SKM-1 (cell line): Measurements from ENCODE around the gene SPAG6.

ENCODE experiments used
- DNase-seq: peaks from one replicate; lab custom pipeline; 2025; ENCODE audit not compliant: unreplicated experiment; lab: John Stamatoyannopoulos, UW

The SPAG6 gene

DNA sequence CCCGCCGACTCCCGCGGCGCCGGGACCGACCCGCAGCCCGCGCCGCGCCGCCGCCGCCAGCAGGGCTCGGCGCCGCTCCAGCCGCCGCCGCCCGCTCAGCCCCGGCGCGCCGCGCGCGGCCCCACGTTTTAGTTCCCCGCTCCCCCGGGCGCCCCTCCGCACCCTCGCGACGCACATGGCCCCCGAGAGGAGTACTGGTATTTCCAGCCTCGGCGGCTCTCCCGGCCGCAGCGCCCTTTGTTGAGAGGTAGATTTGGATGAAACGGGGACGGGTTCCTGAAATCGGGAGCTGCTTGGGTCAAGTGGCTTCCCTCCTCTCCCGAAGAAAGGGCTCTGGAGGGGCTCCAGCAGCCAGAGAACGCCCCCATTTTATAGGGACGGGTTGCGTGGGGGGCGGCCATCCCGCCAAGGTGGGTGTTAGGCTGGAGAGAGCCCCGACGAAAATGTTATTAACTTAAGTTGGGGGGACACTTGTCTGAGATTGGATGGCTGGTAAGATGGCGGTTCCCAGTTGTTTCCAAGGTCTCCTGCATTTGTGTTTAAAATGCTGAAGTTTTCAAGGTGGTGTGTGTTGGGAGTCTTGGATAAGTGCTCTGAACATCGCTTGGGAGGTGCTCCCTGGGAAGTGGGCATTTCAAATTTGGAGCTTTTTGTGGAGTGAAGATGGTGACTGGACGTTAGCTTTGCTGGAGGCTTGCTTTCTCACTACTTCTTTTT is 23.2 kb upstream of the SPAG6 start:
- DNase-seq, result no peak

GRCh38 chr10:22322641-22323160 is 22.6 kb upstream of the SPAG6 start:
- no peak for DNase-seq

DNA sequence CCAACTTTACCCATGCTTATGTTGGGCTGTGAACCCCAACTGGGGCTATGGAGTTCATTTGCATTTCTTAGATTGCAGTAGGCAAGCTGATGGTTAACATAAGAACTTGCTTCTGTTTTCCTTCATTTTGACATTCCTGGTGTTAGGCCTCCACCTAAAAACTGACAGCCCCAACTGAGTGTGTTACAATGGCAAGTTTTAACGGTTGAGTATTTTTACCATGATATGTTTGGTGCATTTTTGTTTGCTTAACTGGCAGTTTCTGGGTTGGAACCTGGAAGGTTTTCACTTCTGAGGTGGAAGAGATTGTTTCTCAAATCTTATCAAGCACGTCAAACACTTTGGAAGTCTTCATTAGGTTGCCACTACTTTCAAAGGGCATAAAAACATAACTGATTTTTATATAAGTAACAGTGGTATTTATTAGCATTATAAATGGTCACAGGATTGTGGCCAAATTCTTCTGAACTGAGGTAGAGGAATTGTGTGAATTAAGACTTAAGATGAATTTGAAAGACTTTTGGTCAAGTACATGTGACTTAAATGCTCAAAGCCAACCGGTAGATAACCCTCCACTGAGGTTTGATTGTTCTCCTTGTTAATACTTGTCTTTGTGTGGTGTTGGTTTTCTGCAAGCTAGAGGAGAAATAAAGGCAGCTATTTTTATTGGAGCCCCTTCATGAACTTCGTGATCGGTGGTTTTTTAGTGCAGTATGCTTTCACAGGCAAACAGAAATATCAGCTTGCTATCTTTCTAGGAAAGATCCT is 21.6 kb upstream of the SPAG6 start:
- DNase-seq, result no peak

GRCh38 chr10:22324413-22324812 is 20.9 kb upstream of the SPAG6 start:
- DNase-seq, result no peak

GRCh38 chr10:22324893-22325271 is 20.4 kb upstream of the SPAG6 start:
- DNase-seq, result no peak

- DNase-seq, result no peak
Observed at GRCh38 chr10:22325272-22326144, 19.8 kb upstream of the SPAG6 start.

DNA sequence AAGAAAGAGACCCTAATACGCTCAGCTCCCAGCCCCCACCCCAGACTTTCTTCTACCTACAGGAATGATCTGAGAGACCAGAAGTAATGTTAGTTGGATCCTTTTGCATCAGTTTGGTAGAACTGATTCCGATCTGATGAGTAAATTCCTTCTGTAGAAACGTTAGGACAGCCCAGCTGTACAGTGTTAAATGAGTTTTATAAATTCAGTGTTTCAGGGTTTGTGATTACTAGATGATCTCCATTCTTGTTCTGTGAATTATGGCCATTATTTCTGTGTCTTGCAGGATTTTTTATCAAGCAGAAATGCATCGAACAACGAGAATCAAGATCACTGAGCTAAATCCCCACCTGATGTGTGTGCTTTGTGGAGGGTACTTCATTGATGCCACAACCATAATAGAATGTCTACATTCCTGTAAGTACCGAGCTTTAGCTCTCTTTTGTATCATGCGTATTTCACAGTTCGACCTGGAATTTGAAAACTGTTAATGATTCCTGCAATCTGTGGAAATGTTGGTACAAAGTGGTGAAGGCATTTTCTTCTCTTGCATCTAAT is 19.1 kb upstream of the SPAG6 start:
- no peak for DNase-seq

GRCh38 chr10:22329150-22329549 is 16.1 kb upstream of the SPAG6 start:
- DNase-seq, result no peak

DNA sequence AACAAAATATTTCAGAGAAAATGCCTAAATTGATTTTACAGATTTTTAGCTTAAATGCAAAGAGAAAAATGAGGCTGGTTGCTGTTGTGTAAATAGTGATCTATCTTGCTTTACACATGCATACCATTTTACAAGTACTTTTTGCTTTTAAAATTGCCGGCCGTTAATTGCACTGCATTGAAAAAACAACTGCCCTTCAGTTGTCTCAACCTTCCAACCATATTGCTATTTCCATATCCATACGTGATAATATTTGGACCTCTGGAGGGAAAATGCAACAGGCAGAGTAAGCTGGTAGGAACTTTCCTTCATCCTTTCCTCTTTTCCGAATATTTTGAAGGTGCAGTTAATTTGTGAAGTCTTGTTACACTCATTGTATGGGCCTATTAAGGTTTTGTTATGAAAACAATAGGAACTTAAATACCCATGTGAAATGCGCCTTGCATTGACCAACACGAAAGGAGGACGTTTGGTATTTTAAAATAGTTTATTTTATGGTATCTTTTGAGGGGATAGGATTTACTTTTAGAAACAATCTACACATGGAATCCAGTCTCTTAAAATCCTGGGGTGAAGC is 13.1 kb upstream of the SPAG6 start:
- DNase-seq, result no peak

DNA sequence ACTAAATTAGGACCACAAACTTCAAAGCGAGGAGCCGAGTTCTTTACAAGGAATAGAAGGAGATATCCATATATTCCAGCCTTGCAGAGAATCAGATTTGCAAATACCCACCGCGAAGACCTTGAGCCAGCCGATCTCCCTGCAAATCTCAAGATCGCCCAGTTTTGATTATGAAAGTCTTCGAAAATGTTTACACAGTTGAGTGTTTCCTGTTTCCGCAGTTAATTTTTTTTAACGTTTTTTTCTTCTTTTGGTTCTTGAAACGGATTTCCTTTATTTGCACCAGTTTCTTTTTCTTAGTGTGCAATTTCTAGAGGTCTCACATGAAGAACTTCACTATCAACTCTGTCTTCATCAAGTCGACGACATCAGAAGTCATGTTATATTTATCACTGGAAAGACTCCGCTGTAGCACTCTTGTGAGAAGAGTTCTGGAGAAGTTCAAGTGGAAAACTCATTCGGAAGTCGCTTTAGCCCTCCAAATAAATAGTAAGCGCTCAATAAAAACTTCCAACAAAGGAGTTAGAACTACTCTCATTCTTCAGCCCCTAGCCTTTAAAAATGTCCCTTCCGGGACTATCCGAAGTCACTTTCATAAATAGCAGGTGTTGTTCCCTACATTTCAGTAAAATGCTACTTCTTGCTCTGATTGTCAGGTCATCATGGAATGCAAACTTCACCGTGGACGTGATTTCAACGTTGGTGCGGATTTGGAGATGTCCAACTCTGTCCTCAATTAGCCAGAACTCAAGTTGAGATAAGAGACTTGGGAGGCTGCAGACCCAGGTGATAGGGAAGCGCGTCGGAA is 11.9 kb upstream of the SPAG6 start:
- no peak for DNase-seq

GRCh38 chr10:22333975-22334282 is 11.4 kb upstream of the SPAG6 start:
- DNase-seq, result no peak

- no peak for DNase-seq
Observed at GRCh38 chr10:22334414-22335172, 10.7 kb upstream of the SPAG6 start.

GRCh38 chr10:22335173-22335933 is 9.9 kb upstream of the SPAG6 start:
- no peak for DNase-seq

GRCh38 chr10:22338185-22338900 is 7.0 kb upstream of the SPAG6 start:
- DNase-seq, result no peak

DNA sequence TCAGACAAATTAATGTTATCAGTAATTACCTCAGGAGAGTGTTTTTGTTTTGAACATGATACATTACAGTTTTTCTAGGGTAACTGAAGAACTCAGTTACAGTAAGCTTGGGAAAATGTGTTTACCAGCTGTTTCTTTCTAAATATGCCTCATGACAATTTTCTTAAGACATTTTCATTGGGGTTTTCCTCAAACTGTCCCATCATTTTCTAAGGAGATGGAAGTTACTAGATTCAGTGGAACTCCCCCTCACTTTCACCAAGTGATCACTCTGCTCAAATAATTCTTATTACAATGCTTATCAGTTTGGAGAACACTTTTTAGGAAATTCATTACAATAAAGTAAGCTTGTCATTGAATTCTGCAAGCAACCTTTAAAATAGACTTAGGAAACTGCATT is 6.4 kb upstream of the SPAG6 start:
- DNase-seq, result no peak

GRCh38 chr10:22339761-22340328 is 5.5 kb upstream of the SPAG6 start:
- no peak for DNase-seq

DNA sequence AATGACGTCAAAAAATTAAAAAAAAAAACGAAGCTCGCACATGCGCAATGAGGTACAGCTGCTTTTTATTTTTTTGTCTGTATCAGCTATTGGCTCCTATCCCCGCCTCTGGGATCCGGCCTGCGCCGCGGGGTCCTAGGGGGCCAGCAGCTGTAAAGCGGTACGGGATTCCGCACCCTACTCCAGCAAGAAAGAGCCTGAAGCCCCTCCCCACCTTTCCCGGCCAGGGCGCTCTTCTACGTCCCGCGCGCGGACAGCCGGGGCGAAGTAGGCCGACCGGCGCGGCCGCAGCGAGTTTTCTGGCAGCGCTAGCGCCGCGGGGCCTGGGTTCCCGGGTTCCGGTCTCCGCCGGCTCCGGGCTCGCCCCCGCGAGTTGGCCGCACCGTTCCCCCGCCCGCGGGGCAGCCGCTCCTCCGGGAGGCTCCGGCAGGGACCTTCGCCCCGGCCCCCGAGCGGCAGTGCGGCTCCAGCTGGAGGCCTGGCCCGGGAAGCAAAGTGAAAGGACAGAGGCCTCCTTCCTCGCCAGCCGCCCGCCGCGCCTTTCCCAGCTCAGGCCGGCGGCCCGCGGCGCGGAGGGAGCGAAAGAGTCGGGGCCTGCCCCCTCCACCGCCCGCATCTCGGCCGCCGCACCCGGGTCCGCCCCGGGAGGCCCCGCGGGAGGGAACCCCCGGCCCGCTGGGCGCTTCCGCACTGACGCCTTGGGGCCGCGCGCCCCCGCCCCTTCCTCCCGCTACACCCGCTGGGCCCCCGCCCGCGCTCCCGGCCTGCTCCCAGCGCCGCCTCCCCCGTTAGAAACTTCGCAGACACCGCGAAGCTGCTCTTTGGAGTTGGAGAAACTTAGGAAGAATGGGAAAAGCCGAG is 4.7 kb upstream of the SPAG6 start:
- DNase-seq, result no peak
